Gastroesophageal sphincter (tissue), 4 donors: ENCODE measurements around the gene MGST2. TPM values are rescaled to one million over a fixed set of nuclear protein-coding genes. Genes with fewer than 3 reads are reported as not detected.
A peak's percentile ranks its signal among the peaks of the same experiment; 100 is the strongest.

Experiments used
- ATAC-seq: fragments of 150-250 bp; one replicate; pipeline ENCODE4 v1.9.1; 2016; ENCODE audit warnings: mild to moderate bottlenecking, moderate library complexity
- H3K27ac ChIP-seq, 4 donors: fragments of 200-600 bp; sonication (generic) in 3 of 4; 1 replicate in 3 of 4; 2 replicates in 1 of 4; pipeline ENCODE4 v1.5.1; 2016 to 2019
- H3K27me3 ChIP-seq: fragments of 200-600 bp; sonication (generic); one replicate; pipeline ENCODE4 v1.5.1; 2019
- H3K36me3 ChIP-seq, 2 donors: fragments of 200-600 bp; sonication (generic); one replicate each; pipeline ENCODE4 v1.5.1; 2019; ENCODE audit warnings: control low read depth in 1 of 2
- H3K4me1 ChIP-seq, 3 donors: fragments of 200-600 bp; sonication (generic); 1 replicate in 2 of 3; 2 replicates in 1 of 3; pipeline ENCODE4 v1.5.1; 2016 to 2019; ENCODE audit warnings: control low read depth in 2 of 3
- H3K4me3 ChIP-seq, 2 donors: fragments of 200-600 bp; sonication (generic); one replicate each; pipeline ENCODE4 v1.5.1; 2019; ENCODE audit warnings: mild to moderate bottlenecking in 1 of 2, moderate library complexity in 1 of 2
- H3K9me3 ChIP-seq, 3 donors: fragments of 200-600 bp; sonication (generic); one replicate each; pipeline ENCODE4 v1.5.1; 2017 to 2019; ENCODE audit warnings: control low read depth in 2 of 3
- CTCF ChIP-seq, 4 experiments: fragments of 200-600 bp in 2 of 4; fragments of 450-650 bp in 2 of 4; sonication (generic) in 1 of 4; IDR thresholded peaks; one replicate each; pipeline ENCODE4 v1.5.1; 2017 to 2019; ENCODE audit warnings: antibody characterized with exemption in 4 of 4, mild to moderate bottlenecking in 2 of 4, moderate library complexity in 2 of 4
- EP300 ChIP-seq: sonication (generic); formaldehyde crosslinking; IDR thresholded peaks from one replicate; pipeline ENCODE4 v1.6.1; 2017; ENCODE audit warnings: antibody characterized with exemption, mild to moderate bottlenecking
- POLR2A ChIP-seq, 2 donors: fragments of 450-650 bp; IDR thresholded peaks; one replicate each; pipeline ENCODE4 v1.6.1; 2017; ENCODE audit warnings: antibody characterized with exemption in 2 of 2, mild to moderate bottlenecking in 2 of 2, moderate library complexity in 1 of 2
- POLR2AphosphoS5 ChIP-seq: sonication (generic); formaldehyde crosslinking; IDR thresholded peaks from one replicate; pipeline ENCODE4 v1.6.1; 2017; ENCODE audit warnings: antibody characterized with exemption
- WGBS, 2 donors: methylation state at CpG; one replicate each; pipeline ENCODE4 v1.1.5; 2018; ENCODE audit warnings: low coverage in 1 of 2; 5-methylcytosine and 5-hydroxymethylcytosine counted together
- total RNA-seq, 4 donors: library from RNA; depleted of rRNA; stranded (reverse); fragments of >200 nt; gene quantifications; one replicate each; pipeline ENCODE4 v1.1.0, GENCODE V29; 2016

MGST2 gene
- total RNA-seq, 4 donors from 2014 or later: 26.5 to 53.9 (median 38.5) TPM

GRCh38 chr4:139686988-139687387 is 21.4 kb downstream of the MGST2 start:
- Histone ChIP-seq H3K9me3 (no peaks in the 10 kb centered on the region), H3K27ac (peak overlapping the region in 3 of 4 donors; percentile 0 to 56 (median 15)), H3K4me1 (peaks cover 7 to 43% (median 11%) of the 10 kb centered on the region in 3 donors), H3K27me3 (no peaks in the 10 kb centered on the region), H3K4me3 (no peak overlapping the region), H3K36me3 (peaks cover 0 to 7% of the 10 kb centered on the region in 2 donors)
- TF ChIP-seq EP300 (no peak), POLR2AphosphoS5 (no peak), POLR2A (IDR thresholded peaks at IDR 0.05) (no peak), CTCF (IDR thresholded peaks at IDR 0.05) (no peak)
- WGBS, 2 donors: 50 to 67% methylated on average over 3 of the region's 3 CpGs
- ATAC-seq: no peak

GRCh38 chr4:139689093-139689722 is 23.6 kb downstream of the MGST2 start:
- H3K27me3 ChIP-seq: no peaks in the 10 kb centered on the region
- no peaks in the 10 kb centered on the region for H3K9me3 ChIP-seq
- H3K27ac ChIP-seq: no peak overlapping the region
- ATAC-seq: no peak
- peaks cover 0 to 35% (median 0%) of the 10 kb centered on the region in 3 donors for H3K4me1 ChIP-seq
- H3K4me3 ChIP-seq: no peak overlapping the region
- 90 to 96% methylated on average over 3 to 4 of the region's 6 CpGs for WGBS, 2 donors
- TF ChIP-seq POLR2AphosphoS5 (no peak), EP300 (no peak), CTCF (IDR thresholded peaks at IDR 0.05) (no peak), POLR2A (IDR thresholded peaks at IDR 0.05) (no peak)
- peaks cover 0 to 7% of the 10 kb centered on the region in 2 donors for H3K36me3 ChIP-seq

GRCh38 chr4:139690419-139690818 is 24.8 kb downstream of the MGST2 start:
- peaks cover 0 to 6% of the 10 kb centered on the region in 2 donors for H3K36me3 ChIP-seq
- no peak overlapping the region for H3K4me3 ChIP-seq
- peaks cover 0 to 33% (median 0%) of the 10 kb centered on the region in 3 donors for H3K4me1 ChIP-seq
- no peak for ATAC-seq
- H3K27ac ChIP-seq: no peak overlapping the region
- TF ChIP-seq CTCF (IDR thresholded peaks at IDR 0.05) (no peak), POLR2A (IDR thresholded peaks at IDR 0.05) (no peak), POLR2AphosphoS5 (no peak), EP300 (no peak)
- no peaks in the 10 kb centered on the region for H3K9me3 ChIP-seq
- H3K27me3 ChIP-seq: no peaks in the 10 kb centered on the region

GRCh38 chr4:139692309-139693012 is 26.8 kb downstream of the MGST2 start:
- peaks cover 0 to 10% (median 0%) of the 10 kb centered on the region in 3 donors for H3K9me3 ChIP-seq
- ATAC-seq: no peak
- H3K4me3 ChIP-seq: no peak overlapping the region
- WGBS, 2 donors: 44% methylated on average over 3 of the region's 4 CpGs; no CpG with 5 or more reads in 1 of the 2 donors
- peaks cover 0 to 24% of the 10 kb centered on the region in 2 donors for H3K36me3 ChIP-seq
- TF ChIP-seq POLR2A (IDR thresholded peaks at IDR 0.05) (no peak), EP300 (no peak), CTCF (IDR thresholded peaks at IDR 0.05) (peak in 1 of 4 experiments; percentile 13), POLR2AphosphoS5 (no peak)
- peaks cover 0 to 12% (median 0%) of the 10 kb centered on the region in 3 donors for H3K4me1 ChIP-seq
- no peak overlapping the region for H3K27ac ChIP-seq
- H3K27me3 ChIP-seq: no peaks in the 10 kb centered on the region
